Muscle layer of duodenum (tissue), 2 donors: ENCODE data around the gene OLR1.
A peak's percentile ranks its signal among the peaks of the same experiment; 100 is the strongest.
"Not testable (repeated sequence)": the region's sequence is repeated elsewhere in the genome, so short reads cannot be mapped to it uniquely, and the experiment has no call there.

Experiments used
- H3K27ac ChIP-seq: one replicate; pipeline ENCODE4 v1.7.0; 2013; ENCODE audit warnings: mild to moderate bottlenecking, low read length
- H3K27me3 ChIP-seq: one replicate; pipeline ENCODE4 v1.7.0; 2013; ENCODE audit warnings: low read depth, mild to moderate bottlenecking, control low read depth, low read length
- H3K36me3 ChIP-seq, 2 donors: one replicate each; pipeline ENCODE4 v1.7.0; 2013; ENCODE audit warnings: low read length in 2 of 2, control low read depth in 1 of 2, mild to moderate bottlenecking in 1 of 2; ENCODE audit not compliant: insufficient read depth in 2 of 2, control insufficient read depth in 1 of 2
- H3K4me1 ChIP-seq, 2 donors: one replicate each; pipeline ENCODE4 v1.7.0; 2013; ENCODE audit warnings: low read length in 2 of 2, mild to moderate bottlenecking in 2 of 2, control low read depth in 1 of 2, moderate library complexity in 1 of 2; ENCODE audit not compliant: insufficient read depth in 2 of 2, control insufficient read depth in 1 of 2
- H3K4me3 ChIP-seq, 2 donors: one replicate each; pipeline ENCODE4 v1.7.0; 2013; ENCODE audit warnings: low read length in 2 of 2, low read depth in 1 of 2, mild to moderate bottlenecking in 1 of 2
- H3K9me3 ChIP-seq, 2 donors: one replicate each; pipeline ENCODE4 v1.7.0; 2013; ENCODE audit warnings: low read length in 2 of 2, control low read depth in 1 of 2, mild to moderate bottlenecking in 1 of 2; ENCODE audit not compliant: control insufficient read depth in 1 of 2
- donor health status: healthy.

Gene OLR1

GRCh38 chr12:10211940-10212738 lies 40.2 kb upstream of the OLR1 start:
- Histone ChIP-seq H3K4me1 (peaks cover 10 to 15% of the 10 kb centered on the region in 2 donors), H3K9me3 (no peaks in the 10 kb centered on the region), H3K27ac (peak overlapping the region; percentile 100), H3K36me3 (peaks cover 0 to 19% of the 10 kb centered on the region in 2 donors), H3K4me3 (peak overlapping the region; percentile 90 to 97), H3K27me3 (no peaks in the 10 kb centered on the region)

- Histone ChIP-seq H3K36me3 (peaks cover 0 to 19% of the 10 kb centered on the region in 2 donors), H3K9me3 (no peaks in the 10 kb centered on the region), H3K4me3 (no peak overlapping the region), H3K4me1 (peaks cover 10 to 13% of the 10 kb centered on the region in 2 donors), H3K27me3 (no peaks in the 10 kb centered on the region), H3K27ac (no peak overlapping the region)
Measured at GRCh38 chr12:10211101-10211939, 39.4 kb upstream of the OLR1 start.

- Histone ChIP-seq H3K9me3 (no peaks in the 10 kb centered on the region), H3K4me3 (no peak overlapping the region), H3K4me1 (peaks cover 5 to 8% of the 10 kb centered on the region in 2 donors), H3K27ac (no peak overlapping the region), H3K27me3 (no peaks in the 10 kb centered on the region), H3K36me3 (peaks cover 0 to 19% of the 10 kb centered on the region in 2 donors)
Measured at GRCh38 chr12:10210225-10210624, 38.3 kb upstream of the OLR1 start.

GRCh38 chr12:10207136-10207535 lies 35.2 kb upstream of the OLR1 start:
- H3K27ac ChIP-seq, result no peak overlapping the region

GRCh38 chr12:10205220-10205807 lies 33.4 kb upstream of the OLR1 start:
- Histone ChIP-seq H3K27me3 (no peaks in the 10 kb centered on the region), H3K4me3 (no peak overlapping the region), H3K27ac (no peak overlapping the region), H3K36me3 (no peaks in the 10 kb centered on the region), H3K9me3 (no peaks in the 10 kb centered on the region), H3K4me1 (no peaks in the 10 kb centered on the region)

More at GRCh38 chr12:10207136-10207535, 35.2 kb upstream of the OLR1 start:
- H3K9me3 ChIP-seq, result no peaks in the 10 kb centered on the region
- H3K27me3 ChIP-seq, result no peaks in the 10 kb centered on the region
- no peaks in the 10 kb centered on the region for H3K4me1 ChIP-seq
- H3K36me3 ChIP-seq, result no peaks in the 10 kb centered on the region
- H3K4me3 ChIP-seq, result no peak overlapping the region

GRCh38 chr12:10204495-10204894 lies 32.6 kb upstream of the OLR1 start:
- H3K4me3 ChIP-seq, H3K27ac ChIP-seq, H3K9me3 ChIP-seq, H3K36me3 ChIP-seq, H3K4me1 ChIP-seq, H3K27me3 ChIP-seq: not testable (repeated sequence)

GRCh38 chr12:10197879-10198278 lies 25.9 kb upstream of the OLR1 start:
- no peaks in the 10 kb centered on the region for H3K4me1 ChIP-seq

GRCh38 chr12:10196210-10196609 lies 24.3 kb upstream of the OLR1 start:
- no peak overlapping the region for H3K27ac ChIP-seq
- no peaks in the 10 kb centered on the region for H3K27me3 ChIP-seq
- no peak overlapping the region for H3K4me3 ChIP-seq
- H3K36me3 ChIP-seq, result no peaks in the 10 kb centered on the region
- H3K9me3 ChIP-seq, result no peaks in the 10 kb centered on the region
- no peaks in the 10 kb centered on the region for H3K4me1 ChIP-seq

More at GRCh38 chr12:10197879-10198278, 25.9 kb upstream of the OLR1 start:
- no peaks in the 10 kb centered on the region for H3K36me3 ChIP-seq
- no peak overlapping the region for H3K4me3 ChIP-seq
- no peak overlapping the region for H3K27ac ChIP-seq
- no peaks in the 10 kb centered on the region for H3K9me3 ChIP-seq
- no peaks in the 10 kb centered on the region for H3K27me3 ChIP-seq

GRCh38 chr12:10194160-10194670 lies 22.3 kb upstream of the OLR1 start:
- no peaks in the 10 kb centered on the region for H3K27me3 ChIP-seq
- H3K27ac ChIP-seq, result no peak overlapping the region
- H3K36me3 ChIP-seq, result no peaks in the 10 kb centered on the region
- no peak overlapping the region for H3K4me3 ChIP-seq
- peaks cover 0 to 4% of the 10 kb centered on the region in 2 donors for H3K4me1 ChIP-seq
- H3K9me3 ChIP-seq, result no peaks in the 10 kb centered on the region

GRCh38 chr12:10191865-10192264 lies 19.9 kb upstream of the OLR1 start:
- Histone ChIP-seq H3K9me3 (no peaks in the 10 kb centered on the region), H3K4me3 (no peak overlapping the region), H3K4me1 (peaks cover 0 to 4% of the 10 kb centered on the region in 2 donors), H3K27me3 (no peaks in the 10 kb centered on the region), H3K27ac (no peak overlapping the region), H3K36me3 (no peaks in the 10 kb centered on the region)
